Cardiac fibroblast (primary cell): Measurements from ENCODE around the gene BRMS1L.
A peak's percentile ranks its signal among the peaks of the same experiment; 100 is the strongest.
"Not testable (repeated sequence)": the region's sequence is repeated elsewhere in the genome, so short reads cannot be mapped to it uniquely, and the experiment has no call there.

Source experiments
- DNase-seq, 2 donors: peaks; one replicate each; pipeline versions ENCODE4 v3.0.0 to v3.0.0-alpha.2; 2010; ENCODE audit warnings: low read depth in 2 of 2
- H3K4me3 ChIP-seq, 2 donors: replicated peaks in 1 of 2; 1 replicate in 1 of 2; 2 replicates in 1 of 2; pipeline ENCODE4 v1.5.1; 2011; ENCODE audit warnings: low read depth in 2 of 2, low read length in 2 of 2, mild to moderate bottlenecking in 2 of 2, moderate library complexity in 1 of 2
- TF ChIP-seq, protein P1 (sequence below): IDR thresholded peaks from one replicate; pipeline ENCODE4 v1.5.1; 2011; ENCODE audit warnings: low read depth, mild to moderate bottlenecking, low read length, inconsistent platforms

The BRMS1L gene, protein sequence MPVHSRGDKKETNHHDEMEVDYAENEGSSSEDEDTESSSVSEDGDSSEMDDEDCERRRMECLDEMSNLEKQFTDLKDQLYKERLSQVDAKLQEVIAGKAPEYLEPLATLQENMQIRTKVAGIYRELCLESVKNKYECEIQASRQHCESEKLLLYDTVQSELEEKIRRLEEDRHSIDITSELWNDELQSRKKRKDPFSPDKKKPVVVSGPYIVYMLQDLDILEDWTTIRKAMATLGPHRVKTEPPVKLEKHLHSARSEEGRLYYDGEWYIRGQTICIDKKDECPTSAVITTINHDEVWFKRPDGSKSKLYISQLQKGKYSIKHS

DNA sequence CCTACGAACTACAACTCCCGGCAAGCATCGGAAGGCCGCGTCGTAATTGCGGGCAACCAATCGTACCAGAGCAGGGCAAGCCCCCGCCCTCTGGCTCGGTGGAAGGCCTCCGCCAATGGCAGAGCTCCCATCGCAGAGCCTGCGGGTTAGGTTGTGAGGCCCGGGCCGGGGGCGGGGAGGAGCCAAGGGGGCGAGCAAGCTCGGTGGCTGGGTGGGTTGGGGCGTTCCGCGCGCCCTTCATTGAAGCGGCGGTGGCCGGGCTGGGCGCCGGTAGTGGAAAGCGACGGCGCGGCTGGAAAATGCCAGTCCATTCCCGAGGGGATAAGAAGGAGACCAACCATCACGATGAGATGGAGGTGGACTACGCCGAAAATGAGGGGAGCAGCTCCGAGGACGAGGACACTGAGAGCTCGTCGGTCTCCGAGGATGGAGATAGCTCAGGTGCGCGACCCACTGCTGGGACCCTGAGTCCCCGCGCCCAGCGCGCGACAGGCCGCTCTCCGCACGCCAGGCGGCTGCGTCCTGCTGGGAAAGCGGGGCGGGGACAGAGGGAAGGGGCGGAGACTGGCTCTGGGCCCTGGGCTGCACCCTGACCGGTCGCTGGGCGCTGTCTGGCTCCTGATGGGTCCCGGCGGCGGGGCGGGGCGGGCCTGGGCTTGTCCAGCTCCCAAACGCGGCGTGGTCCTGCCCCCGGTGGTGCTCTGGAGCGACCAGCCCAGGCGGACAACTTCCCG, at the start of gene BRMS1L:
Gene BRMS1L, plus strand, starts transcription at position 121 of the 734 bp plus-strand sequence. Its CDS starts 179 bp downstream, at position 300.
- TF ChIP-seq, protein P1, sequence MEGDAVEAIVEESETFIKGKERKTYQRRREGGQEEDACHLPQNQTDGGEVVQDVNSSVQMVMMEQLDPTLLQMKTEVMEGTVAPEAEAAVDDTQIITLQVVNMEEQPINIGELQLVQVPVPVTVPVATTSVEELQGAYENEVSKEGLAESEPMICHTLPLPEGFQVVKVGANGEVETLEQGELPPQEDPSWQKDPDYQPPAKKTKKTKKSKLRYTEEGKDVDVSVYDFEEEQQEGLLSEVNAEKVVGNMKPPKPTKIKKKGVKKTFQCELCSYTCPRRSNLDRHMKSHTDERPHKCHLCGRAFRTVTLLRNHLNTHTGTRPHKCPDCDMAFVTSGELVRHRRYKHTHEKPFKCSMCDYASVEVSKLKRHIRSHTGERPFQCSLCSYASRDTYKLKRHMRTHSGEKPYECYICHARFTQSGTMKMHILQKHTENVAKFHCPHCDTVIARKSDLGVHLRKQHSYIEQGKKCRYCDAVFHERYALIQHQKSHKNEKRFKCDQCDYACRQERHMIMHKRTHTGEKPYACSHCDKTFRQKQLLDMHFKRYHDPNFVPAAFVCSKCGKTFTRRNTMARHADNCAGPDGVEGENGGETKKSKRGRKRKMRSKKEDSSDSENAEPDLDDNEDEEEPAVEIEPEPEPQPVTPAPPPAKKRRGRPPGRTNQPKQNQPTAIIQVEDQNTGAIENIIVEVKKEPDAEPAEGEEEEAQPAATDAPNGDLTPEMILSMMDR: no peak
- peak; percentile 98 to 99 for DNase-seq
- peak within 1 kb of the TSS; percentile 75 to 81 for H3K4me3 ChIP-seq

DNA sequence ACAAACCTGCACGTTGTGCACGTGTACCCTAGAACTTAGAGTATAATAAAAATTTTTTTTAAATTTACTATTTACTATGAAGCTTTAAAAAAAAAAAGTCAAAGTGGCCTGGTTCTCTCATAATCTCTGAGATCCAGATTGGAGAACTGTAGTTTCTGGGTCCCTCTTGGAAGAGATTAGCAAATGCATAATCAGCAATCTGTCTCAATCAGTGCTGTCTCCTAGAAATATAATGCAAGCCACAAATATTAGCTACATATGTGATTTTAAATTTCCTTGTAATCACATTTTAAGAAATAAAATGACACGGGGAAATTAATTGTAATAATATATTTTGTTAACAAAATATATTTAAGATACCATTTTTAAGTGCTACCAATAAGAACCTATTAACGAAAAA, 49.3 kb upstream of the BRMS1L start:
- TF ChIP-seq, protein P1: no peak
- H3K4me3 ChIP-seq: no peak overlapping the region
- DNase-seq: no peak

DNA sequence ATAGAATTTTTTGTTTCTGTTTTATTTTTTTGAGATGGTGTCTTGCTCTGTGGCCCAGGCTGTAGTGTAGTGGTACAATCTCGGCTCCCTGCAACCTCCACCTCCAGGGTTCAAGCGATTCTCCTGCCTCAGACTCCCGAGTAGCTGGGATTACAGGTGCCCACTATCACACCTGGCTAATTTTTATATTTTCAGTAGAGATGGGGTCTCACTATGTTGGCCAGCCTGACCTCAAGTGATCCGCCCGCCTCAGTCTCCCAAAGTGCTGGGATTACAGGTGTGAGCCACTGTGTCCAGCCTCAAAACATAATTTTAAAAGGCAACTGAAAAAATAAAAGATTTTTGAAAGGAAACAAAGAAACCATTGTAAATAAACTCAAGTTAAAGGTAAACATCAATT, 48.6 kb upstream of the BRMS1L start:
- not testable (repeated sequence) for H3K4me3 ChIP-seq, DNase-seq

DNA sequence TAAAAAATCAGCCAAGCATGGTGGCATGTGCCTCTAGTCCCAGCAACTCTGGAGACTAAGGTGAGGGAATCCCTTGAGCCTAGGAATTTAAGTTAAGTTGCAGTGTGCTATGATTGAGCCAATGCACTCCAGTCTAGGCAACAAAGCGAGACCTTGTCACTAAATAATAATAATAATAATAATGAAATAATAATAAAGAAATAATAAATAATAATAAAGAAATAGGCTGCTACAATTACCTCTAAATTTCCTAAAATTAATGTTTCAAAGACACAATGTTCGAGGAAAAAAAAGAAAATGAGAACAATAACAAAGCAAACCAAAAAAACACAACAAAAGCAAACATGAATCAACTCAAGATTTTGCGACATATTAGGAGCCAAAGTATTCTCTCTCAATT, 46.8 kb upstream of the BRMS1L start:
- no peak for DNase-seq
- TF ChIP-seq, protein P1: no peak
- H3K4me3 ChIP-seq: no peak overlapping the region

DNA sequence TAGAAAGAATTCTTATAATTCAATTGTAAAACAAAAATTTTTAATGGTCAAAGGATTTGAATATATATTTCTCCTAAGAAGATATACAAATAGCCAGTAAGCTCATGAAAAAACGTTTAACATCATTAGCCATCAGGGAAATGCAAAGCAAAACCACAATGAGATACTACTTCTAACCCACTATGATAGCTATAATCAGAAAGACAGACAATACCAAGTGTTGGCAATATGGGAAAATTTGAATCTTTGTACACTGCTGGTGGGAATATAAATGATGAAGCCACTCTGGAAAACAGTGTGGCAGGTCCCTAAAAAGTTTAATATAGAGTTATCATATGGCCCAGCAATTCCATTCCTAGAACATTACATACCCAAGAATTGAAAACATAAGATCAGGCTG, 42.4 kb upstream of the BRMS1L start:
- no peak overlapping the region for H3K4me3 ChIP-seq
- no peak for DNase-seq
- TF ChIP-seq, protein P1: no peak

DNA sequence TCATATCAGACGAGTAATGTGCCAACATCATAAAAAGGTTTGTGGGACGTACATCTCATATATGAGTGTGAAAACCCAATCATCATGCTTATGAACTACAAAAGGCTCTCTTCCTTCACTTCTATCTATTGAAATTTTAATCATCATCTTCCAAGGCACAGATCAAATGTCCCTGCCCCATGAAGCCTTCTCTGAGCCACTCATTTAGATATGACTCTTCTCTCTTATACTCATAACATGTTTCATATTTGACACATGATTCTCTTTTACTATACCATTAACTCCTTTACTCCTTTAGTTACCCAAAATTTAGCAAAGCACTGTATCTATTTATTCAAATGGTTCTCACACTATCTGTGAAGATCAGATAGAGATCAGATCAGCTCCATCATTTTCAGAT, 39.3 kb upstream of the BRMS1L start:
- no peak for DNase-seq
- TF ChIP-seq, protein P1: no peak
- H3K4me3 ChIP-seq: no peak overlapping the region

DNA sequence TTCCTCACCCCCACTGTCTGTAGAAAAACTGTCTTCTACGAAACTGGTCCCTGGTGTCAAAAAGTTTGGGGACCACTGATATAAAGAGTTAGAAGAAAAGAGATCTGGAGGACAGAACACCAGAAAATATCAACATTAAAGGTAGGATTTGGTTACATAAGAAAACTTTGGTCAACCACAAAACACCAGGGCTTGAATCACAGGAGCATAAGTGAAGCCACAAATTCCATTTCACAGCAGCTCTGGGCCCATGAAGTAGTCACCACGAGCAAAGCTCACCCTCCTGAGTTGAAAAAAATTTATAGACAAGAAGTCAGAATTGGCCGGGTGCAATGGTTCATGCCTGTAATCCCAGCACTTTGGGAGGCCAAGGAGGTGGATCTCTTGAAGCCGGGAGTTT, 36.5 kb upstream of the BRMS1L start:
- H3K4me3 ChIP-seq: no peak overlapping the region
- peak in 1 of 2 donors; percentile 39 for DNase-seq
- TF ChIP-seq, protein P1: no peak
